ENCODE results near the gene LHX5.
"Not testable (repeated sequence)": the region's sequence is repeated elsewhere in the genome, so short reads cannot be mapped to it uniquely, and the experiment has no call there.

Gene LHX5

DNA sequence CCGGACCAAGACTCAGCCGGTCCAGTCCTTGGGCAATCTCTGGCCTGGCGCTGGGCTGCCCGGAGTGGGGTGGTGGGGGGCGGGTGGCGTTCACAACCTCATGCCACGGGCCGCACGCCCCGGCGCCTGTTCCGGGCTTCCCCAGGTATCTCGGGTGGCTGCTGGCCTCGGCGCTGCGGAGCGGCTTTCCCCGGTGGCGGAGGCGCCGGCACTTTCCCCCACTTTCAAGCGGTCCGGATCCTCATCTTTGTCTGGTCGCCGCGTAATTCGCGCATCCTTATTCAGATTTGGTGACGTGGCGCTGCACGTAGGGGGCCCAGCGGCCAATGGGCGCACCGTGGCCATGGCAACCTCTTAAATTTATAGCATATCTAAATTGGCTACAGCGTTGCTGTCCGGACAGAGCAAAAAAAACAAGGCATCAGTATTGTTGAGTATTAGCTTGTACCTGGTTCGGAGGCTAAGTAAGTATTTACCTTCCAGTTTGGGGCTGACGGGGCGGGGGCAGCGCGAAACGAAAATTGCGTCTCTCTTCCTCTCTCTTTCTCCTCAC, at the start of gene LHX5:
Gene LHX5 (minus strand): TSS at position 253 of the 553 bp plus-strand sequence. CDS start 373 bp downstream, outside the sequence.
- DNase-seq (ENCODE audit: low read depth in 2 of 2): no peak

- DNase-seq (ENCODE audit: low read depth in 2 of 2): no peak
These were observed 48.0 kb upstream of the LHX5 start for GRCh38 chr12:113519464-113520307.

DNA sequence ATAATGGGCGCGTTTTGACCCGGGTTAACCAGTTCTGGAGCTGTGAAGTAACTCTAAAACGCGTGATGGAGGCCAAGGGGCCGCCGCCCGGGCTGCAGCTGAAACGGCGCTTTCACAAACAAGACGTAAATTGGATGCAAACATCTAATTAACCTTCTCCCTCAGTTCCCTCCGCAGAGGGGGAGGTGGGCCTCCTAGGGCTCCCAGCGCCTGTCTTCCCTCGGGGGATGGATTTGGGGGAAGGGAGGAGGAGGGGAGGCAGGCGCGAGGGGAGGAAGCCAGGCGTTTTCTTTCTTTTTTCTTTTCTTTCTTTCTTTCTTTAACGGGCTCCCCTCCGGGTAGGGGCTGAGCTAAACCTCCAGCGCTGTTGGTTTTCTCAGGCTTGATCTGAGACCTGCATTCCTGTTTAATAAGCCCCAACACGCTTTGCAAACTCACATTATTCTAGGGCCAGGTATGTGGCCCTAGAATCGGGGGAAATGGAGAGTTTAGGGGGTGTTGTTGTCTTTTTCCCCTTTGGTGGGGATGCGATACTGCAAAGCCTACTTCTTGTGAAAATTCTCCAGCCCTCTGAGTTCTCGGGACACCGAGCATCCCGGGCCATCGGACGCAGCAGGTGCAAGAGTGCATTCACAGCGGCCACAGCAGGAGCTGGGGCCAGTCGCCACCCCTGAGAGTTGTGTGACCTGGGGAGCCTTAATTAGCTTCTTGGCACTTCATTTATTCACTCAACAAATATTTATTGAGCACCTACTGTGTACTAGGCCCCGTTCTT, 43.6 kb upstream of the LHX5 start:
- no peak for DNase-seq (ENCODE audit: low read depth in 2 of 2)

DNA sequence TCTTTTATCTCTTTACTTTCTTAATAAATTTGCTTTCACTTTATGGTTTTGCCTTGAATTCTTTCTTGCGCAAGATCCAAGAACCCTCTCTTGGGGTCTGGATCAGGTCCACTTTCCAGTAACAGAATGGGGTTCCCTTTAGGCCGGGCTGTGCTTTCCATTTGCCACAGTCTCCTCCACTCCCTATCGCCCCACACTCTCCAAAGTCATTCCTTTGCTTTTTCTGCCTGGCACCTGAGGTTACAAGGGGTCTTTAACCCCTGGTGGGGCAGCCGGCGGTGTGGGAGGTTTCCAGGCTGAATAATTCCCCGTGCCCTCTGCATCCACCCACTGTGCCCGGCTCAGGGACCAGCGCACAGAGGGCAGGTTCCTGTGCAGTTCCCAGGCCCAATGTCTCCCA, 42.9 kb upstream of the LHX5 start:
- no peak for DNase-seq (ENCODE audit: low read depth in 2 of 2)

- DNase-seq (ENCODE audit: low read depth in 2 of 2): no peak
These were observed 40.9 kb upstream of the LHX5 start for GRCh38 chr12:113512568-113512967.

DNA sequence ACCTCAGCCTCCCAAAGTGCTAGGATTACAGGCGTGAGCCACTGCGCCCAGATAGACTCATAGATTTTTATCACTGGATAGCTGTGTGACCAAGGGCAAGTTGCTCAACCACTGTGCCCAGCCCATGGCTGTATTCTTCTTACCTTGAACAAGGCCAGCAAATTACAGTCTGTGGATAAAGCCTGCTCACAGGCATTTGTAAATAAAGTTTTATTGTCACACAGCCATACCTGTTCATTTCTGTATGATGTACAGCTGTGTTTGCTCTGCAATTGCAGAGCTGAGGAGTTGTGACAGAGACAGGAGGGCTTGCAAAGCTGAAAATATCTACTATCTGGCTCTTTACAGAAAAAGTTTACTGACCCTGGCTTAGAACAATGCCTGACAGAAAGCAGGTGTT, 35.2 kb upstream of the LHX5 start:
- DNase-seq (ENCODE audit: low read depth in 2 of 2): no peak

GRCh38 chr12:113505941-113506340, 34.3 kb upstream of the LHX5 start:
- DNase-seq (ENCODE audit: low read depth in 2 of 2): no peak

GRCh38 chr12:113504917-113505316, 33.2 kb upstream of the LHX5 start:
- DNase-seq (ENCODE audit: low read depth in 2 of 2): no peak

- DNase-seq (ENCODE audit: low read depth in 2 of 2): no peak
These were observed 29.2 kb upstream of the LHX5 start for GRCh38 chr12:113500782-113501311.

- DNase-seq (ENCODE audit: low read depth in 2 of 2): no peak
These were observed 28.6 kb upstream of the LHX5 start for GRCh38 chr12:113500306-113500675.

- no peak for DNase-seq (ENCODE audit: low read depth in 2 of 2)
These were observed 26.8 kb upstream of the LHX5 start for GRCh38 chr12:113498490-113498889.

GRCh38 chr12:113497693-113498092, 26.0 kb upstream of the LHX5 start:
- DNase-seq (ENCODE audit: low read depth in 2 of 2): no peak

GRCh38 chr12:113495941-113496340, 24.3 kb upstream of the LHX5 start:
- not testable (repeated sequence) for DNase-seq (ENCODE audit: low read depth in 2 of 2)

DNA sequence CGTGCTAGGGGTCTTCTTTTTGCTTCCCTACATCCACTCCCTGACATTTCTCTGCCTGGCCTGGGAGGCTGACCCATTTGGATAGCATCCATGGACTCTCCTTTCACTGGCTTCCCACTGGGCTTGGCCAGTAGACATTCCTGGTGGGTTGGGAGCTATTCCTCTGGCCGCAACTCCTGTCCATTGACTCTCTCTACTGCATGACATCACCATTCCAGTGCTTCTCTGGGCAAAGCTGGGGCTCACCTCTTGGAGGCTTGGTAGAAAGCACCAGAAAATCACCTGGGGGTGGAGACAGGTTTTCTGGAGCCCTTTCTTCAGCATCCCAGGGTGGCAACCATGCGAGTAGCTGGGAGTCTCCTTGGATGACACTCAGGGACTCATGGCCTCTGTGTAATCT, 16.7 kb upstream of the LHX5 start:
- no peak for DNase-seq (ENCODE audit: low read depth in 2 of 2)

DNA sequence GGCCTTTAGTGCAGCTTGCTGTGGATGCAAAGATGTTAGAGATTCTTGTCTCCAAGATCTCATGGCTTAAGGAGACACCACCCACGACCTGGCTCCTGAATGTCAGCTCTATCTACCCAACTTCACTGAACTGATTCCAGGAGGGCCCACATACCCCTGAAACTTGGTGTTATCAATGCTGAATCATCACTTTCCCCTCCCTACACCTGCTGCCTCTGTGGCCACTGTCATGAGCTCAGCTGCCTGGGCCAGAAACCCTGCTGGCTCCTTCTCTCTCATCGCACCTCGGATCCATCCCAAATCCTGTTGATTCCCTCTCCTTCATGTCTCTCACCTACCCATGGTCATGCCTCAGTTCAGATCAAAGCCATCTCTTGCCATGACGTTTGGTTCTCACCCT, 15.1 kb upstream of the LHX5 start:
- no peak for DNase-seq (ENCODE audit: low read depth in 2 of 2)

DNA sequence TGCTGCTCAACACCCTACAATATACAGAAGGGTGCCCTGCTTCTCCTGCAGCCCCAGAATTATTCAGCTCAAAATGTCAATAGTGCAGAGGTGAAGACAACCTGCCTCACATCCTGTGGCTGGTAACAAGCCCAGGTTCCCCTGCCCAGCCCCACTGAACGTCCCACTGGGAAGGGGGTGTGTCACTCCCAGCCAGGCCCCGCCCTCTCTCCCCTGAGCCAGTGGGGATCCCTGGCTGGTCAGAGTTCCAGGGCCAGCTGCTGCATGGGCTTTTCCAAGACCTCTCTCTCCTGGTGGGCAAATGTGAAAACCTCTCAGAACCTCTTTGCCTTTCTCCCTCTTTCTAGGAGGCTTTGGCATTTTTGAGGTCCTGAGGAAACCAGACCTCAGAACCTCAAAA, 13.7 kb upstream of the LHX5 start:
- no peak for DNase-seq (ENCODE audit: low read depth in 2 of 2)

- no peak for DNase-seq (ENCODE audit: low read depth in 2 of 2)
These were observed 10.7 kb upstream of the LHX5 start for GRCh38 chr12:113482334-113482733.

DNA sequence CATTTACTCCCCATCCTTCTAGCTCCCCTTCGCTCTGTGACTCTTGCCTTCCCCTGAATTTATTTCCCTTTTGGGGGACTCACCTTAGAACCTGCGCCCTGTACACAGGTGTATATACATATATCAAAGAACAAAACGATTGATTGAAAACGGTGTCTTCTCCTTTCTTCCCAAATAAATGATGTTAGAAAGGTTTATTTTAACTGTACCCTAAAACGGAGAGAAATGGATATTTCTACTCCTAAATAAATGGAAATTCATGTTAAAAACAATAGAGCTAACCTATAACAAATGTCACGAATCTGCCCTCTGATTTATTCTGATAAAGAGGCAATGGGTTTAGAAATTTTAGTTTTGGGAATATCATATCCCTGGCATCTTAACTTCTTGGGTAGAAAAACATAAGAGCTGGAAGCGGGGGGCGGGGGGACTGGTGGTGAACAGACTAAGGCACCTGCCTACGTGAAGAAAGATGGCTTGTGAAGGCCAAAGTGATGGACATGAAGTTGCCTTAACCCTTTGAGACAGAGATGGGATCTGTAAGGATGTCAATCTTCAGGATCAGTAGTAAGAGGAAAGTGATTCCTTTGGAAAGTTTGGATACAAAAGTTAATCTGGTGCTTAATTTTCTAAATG, 8.8 kb upstream of the LHX5 start:
- no peak for DNase-seq (ENCODE audit: low read depth in 2 of 2)

DNA sequence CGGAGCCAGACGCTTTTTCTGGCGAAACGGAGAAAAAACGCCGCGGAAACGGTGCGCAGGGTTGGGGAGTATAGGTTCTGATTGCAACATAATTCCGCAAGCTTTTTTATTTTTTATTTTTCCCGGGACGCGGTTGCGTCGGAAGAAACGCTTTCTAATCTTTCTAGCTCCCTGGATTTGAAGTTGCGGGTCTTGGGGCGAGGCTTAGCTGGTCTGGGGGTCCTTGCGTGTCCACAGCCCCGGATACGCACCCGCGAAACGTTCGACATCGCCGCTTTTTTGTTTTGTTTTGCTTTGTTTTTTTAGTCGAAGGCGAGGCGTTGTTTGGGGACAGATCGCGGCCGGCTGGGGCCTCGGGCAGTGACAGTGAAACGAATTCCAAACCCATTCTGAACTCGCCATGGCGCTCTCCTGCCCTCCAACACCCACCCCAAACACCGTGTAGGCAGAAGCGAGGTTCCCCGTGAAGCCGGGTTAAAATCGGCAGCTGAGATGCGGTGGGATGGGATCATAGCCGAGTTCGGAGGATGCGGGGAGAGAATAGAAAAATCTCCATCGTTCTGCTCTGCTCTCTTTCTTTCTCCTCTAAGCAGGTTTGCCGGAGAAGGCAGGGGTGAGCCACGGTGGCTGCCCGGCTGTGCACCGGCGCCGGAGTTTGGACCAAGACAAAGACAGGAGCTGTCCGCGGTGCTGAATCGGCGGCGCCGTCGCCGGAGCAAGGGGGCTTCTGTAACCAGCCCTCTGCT, 8.1 kb upstream of the LHX5 start:
- no peak for DNase-seq (ENCODE audit: low read depth in 2 of 2)

GRCh38 chr12:113479216-113479589, 7.5 kb upstream of the LHX5 start:
- DNase-seq (ENCODE audit: low read depth in 2 of 2): no peak

DNA sequence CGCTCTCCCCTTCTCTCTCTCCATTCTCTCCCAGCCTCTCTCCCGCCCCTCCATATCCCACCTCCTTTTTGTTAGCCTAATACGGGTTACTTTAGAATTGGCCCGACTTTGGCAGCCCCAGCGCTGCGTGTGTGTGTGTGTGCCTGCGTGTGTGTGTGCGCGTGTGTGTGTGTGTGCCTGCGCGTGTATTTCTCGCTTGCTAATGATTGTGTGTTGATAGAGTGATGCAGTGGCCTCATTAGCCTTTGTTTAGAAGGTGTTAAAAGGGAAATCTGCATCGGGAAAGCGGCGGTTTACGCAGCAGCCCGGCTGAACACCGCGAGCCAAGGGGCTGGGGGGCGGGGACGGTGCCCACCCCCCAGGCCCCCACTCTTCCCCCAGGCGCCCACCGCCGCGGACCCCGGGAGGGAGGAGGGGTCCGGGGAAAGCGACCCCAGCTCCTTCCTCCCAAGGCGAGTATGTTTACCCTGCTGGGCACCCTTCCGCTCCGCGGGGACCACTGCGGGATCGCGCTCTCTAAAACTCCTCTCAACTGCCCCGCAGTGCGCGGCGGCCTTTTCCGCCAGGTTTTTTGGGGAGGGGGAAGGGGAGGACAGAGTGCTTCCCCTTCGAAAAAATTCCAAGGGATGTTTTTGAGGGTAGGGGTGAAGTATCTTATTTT, 6.8 kb upstream of the LHX5 start:
- DNase-seq (ENCODE audit: low read depth in 2 of 2): no peak

Measured in fibroblast of skin of left biceps (primary cell).